ENCODE measurements around the gene FREY1.

FREY1 gene

GRCh38 chr11:45879803-45880686 lies 27.0 kb downstream of the FREY1 start:
- POLR2A ChIA-PET: no interaction called here
- Histone ChIP-seq H3K36me3 (ENCODE audit: control insufficient read depth in 2 of 2, insufficient read depth in 1 of 2, low read length in 2 of 2) (peaks cover 0 to 31% of the 10 kb centered on the region in 2 experiments; a peak in 1 of 3 replicates), H3K9me3 (ENCODE audit: control insufficient read depth, insufficient read depth, low read depth, low read length) (no peaks in the 10 kb centered on the region), H3K4me3 (ENCODE audit: low read depth, low read length) (no peak overlapping the region), H3K4me1 (ENCODE audit: control insufficient read depth, insufficient read depth, low read length) (no peaks in the 10 kb centered on the region), H3K27ac (ENCODE audit: extremely low read depth, low read depth, low read length) (no peak overlapping the region)
- CTCF ChIA-PET: interaction anchor here (0.5 to 0.9 kb wide), 5 partner anchors 8 to 127 kb away, joined by 3 to 5 read pairs (median 3); no protein-coding TSS in a partner anchor
- TF ChIP-seq GLI4 (tag by site-specific recombination; IDR thresholded peaks at IDR 0.05) (no peak), ZNF660 (tag by site-specific recombination; IDR thresholded peaks at IDR 0.05) (peak; percentile 69; the same call in 1 of the 2 replicates), ZNF585B (tag by site-specific recombination; IDR thresholded peaks at IDR 0.05) (no peak), ZNF513 (tag by site-specific recombination; IDR thresholded peaks at IDR 0.05) (no peak), ZBTB21 (tag by site-specific recombination; IDR thresholded peaks at IDR 0.05) (no peak), PRDM1 (tag by site-specific recombination; IDR thresholded peaks at IDR 0.05) (peak; percentile 42; the same call in 1 of the 2 replicates), ZNF366 (tag by site-specific recombination; conservative IDR thresholded peaks at IDR 0.05) (0 out of 2 replicates have a peak, but pooled peaks have one; percentile 49), EGR2 (tag by site-specific recombination; IDR thresholded peaks at IDR 0.05; ENCODE audit: low read depth) (0 out of 2 replicates have a peak, but pooled peaks have one; percentile 24), ZBTB17 (tag by site-specific recombination; IDR thresholded peaks at IDR 0.05) (peak; percentile 57; the same call in 1 of the 2 replicates), ZNF776 (tag by site-specific recombination; IDR thresholded peaks at IDR 0.05; ENCODE audit: borderline replicate concordance) (no peak), ZNF24 (tag by site-specific recombination; IDR thresholded peaks at IDR 0.05) (peak; percentile 54; the same call in 1 of the 2 replicates), ZNF398 (tag by site-specific recombination; IDR thresholded peaks at IDR 0.05) (peak; percentile 80), KLF17 (tag by site-specific recombination; IDR thresholded peaks at IDR 0.05) (peak; percentile 61), ZNF571 (tag by site-specific recombination; IDR thresholded peaks at IDR 0.05) (no peak), ZNF701 (tag by site-specific recombination; IDR thresholded peaks at IDR 0.05) (no peak), ZNF639 (tag by site-specific recombination; IDR thresholded peaks at IDR 0.05) (peak; percentile 33; the same call in 1 of the 2 replicates), BCL11A (tag by site-specific recombination; IDR thresholded peaks at IDR 0.05; ENCODE audit: low read depth) (no peak), ZBTB6 (tag by site-specific recombination; IDR thresholded peaks at IDR 0.05) (no peak), ZNF335 (tag by site-specific recombination; conservative IDR thresholded peaks at IDR 0.05) (0 out of 2 replicates have a peak, but pooled peaks have one; percentile 27), ZNF600 (tag by site-specific recombination; IDR thresholded peaks at IDR 0.05) (peak; percentile 44; the same call in 1 of the 2 replicates), ZNF121 (tag by site-specific recombination; IDR thresholded peaks at IDR 0.05) (no peak), ZNF133 (tag by site-specific recombination; IDR thresholded peaks at IDR 0.05) (no peak)
- TF ChIP-seq, protein P1, sequence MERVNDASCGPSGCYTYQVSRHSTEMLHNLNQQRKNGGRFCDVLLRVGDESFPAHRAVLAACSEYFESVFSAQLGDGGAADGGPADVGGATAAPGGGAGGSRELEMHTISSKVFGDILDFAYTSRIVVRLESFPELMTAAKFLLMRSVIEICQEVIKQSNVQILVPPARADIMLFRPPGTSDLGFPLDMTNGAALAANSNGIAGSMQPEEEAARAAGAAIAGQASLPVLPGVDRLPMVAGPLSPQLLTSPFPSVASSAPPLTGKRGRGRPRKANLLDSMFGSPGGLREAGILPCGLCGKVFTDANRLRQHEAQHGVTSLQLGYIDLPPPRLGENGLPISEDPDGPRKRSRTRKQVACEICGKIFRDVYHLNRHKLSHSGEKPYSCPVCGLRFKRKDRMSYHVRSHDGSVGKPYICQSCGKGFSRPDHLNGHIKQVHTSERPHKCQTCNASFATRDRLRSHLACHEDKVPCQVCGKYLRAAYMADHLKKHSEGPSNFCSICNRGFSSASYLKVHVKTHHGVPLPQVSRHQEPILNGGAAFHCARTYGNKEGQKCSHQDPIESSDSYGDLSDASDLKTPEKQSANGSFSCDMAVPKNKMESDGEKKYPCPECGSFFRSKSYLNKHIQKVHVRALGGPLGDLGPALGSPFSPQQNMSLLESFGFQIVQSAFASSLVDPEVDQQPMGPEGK (tag by site-specific recombination; IDR thresholded peaks at IDR 0.05): peak; percentile 60

Measured in HEK293 (cell line).